ENCODE results near the gene SYPL2.
A peak's percentile ranks its signal among the peaks of the same experiment; 100 is the strongest.

The SYPL2 gene

DNA sequence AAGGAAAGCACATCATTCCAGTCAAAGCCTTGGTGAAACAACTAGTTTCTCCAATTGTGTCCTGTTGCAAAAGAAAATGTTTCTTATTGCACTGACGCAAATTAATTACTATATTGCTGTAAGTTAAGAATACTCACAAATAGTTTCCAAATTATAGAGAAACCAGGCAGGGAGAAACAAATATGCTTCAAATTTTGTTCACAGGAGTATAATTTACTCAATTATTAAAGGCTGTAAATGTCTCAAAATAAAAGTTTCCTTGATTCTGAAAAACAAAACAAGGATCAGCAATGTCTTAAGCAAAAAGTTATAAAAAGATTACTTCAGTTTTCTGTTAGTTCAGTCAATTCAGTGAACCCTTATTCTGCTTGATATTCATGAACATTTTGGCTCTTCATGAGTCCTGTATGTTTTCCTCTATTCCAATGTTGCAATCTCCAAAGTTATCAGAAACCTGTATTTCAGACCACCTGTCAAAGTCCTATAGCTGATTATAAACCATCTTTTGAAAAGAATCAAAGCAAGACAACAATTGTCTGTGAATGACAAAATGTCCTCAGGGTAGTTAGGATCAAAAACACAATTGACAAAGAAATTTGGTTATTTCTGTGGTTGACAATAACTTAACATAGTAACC lies 11.7 kb upstream of the SYPL2 start:
- ATAC-seq (ENCODE audit: low read depth) = no peak
- H3K27ac ChIP-seq (ENCODE audit: poor library complexity, severe bottlenecking) = no peak overlapping the region
- no peaks in the 10 kb centered on the region for H3K4me1 ChIP-seq (ENCODE audit: insufficient read depth, poor library complexity, severe bottlenecking)
- DNase-seq (ENCODE audit: low spot score) = no peak
- H3K9me3 ChIP-seq (ENCODE audit: severe bottlenecking) = no peaks in the 10 kb centered on the region
- H3K27me3 ChIP-seq (ENCODE audit: insufficient read depth, poor library complexity, severe bottlenecking) = peaks cover 14% of the 10 kb centered on the region
- no peaks in the 10 kb centered on the region for H3K36me3 ChIP-seq (ENCODE audit: low read depth)
- TF ChIP-seq, protein P1, sequence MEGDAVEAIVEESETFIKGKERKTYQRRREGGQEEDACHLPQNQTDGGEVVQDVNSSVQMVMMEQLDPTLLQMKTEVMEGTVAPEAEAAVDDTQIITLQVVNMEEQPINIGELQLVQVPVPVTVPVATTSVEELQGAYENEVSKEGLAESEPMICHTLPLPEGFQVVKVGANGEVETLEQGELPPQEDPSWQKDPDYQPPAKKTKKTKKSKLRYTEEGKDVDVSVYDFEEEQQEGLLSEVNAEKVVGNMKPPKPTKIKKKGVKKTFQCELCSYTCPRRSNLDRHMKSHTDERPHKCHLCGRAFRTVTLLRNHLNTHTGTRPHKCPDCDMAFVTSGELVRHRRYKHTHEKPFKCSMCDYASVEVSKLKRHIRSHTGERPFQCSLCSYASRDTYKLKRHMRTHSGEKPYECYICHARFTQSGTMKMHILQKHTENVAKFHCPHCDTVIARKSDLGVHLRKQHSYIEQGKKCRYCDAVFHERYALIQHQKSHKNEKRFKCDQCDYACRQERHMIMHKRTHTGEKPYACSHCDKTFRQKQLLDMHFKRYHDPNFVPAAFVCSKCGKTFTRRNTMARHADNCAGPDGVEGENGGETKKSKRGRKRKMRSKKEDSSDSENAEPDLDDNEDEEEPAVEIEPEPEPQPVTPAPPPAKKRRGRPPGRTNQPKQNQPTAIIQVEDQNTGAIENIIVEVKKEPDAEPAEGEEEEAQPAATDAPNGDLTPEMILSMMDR (IDR thresholded peaks at IDR 0.05; ENCODE audit: poor library complexity, severe bottlenecking) = no peak
- H3K4me3 ChIP-seq (ENCODE audit: severe bottlenecking) = no peak overlapping the region

DNA sequence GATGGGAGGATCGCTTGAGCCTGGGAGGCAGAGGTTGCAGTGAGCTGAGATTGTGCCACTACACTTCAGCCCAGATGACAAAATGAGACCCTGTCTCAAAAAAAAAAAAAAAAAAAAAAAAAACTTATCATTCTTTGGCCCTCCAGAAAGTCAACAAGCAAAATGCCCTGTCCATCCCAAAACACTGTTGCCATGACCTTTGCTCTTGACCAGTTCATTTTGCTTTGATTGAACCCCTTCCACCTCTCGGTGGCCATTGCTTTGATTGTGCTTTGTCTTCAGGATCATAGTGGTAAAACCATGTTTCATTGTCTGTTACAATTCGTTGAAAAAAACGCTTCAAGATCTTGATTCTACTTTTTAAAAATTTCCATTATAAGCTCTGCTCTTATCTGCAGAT lies 8.5 kb upstream of the SYPL2 start:
- H3K4me1 ChIP-seq (ENCODE audit: insufficient read depth, poor library complexity, severe bottlenecking) = no peaks in the 10 kb centered on the region
- H3K27ac ChIP-seq (ENCODE audit: poor library complexity, severe bottlenecking) = no peak overlapping the region
- no peak overlapping the region for H3K4me3 ChIP-seq (ENCODE audit: severe bottlenecking)
- no peaks in the 10 kb centered on the region for H3K36me3 ChIP-seq (ENCODE audit: low read depth)
- no peak for ATAC-seq (ENCODE audit: low read depth)
- H3K27me3 ChIP-seq (ENCODE audit: insufficient read depth, poor library complexity, severe bottlenecking) = peaks cover 23% of the 10 kb centered on the region
- TF ChIP-seq, protein P1 (IDR thresholded peaks at IDR 0.05; ENCODE audit: poor library complexity, severe bottlenecking) = no peak
- DNase-seq (ENCODE audit: low spot score) = no peak
- no peaks in the 10 kb centered on the region for H3K9me3 ChIP-seq (ENCODE audit: severe bottlenecking)

DNA sequence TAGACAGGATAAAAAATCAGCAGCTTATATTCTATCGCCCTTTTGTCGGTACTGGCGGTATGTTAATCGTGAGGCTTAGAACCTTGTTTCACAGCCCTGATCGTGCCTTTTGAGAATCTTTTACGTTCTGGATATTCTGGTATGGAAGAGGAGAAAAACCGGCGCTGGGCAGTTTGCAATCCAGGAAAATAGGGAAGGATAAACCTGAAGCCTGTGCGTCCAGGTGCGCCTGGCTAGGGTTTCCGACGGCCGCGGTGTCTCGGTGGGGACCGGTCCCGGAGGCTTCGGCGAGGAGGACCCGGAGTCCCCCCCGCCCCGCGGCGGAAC lies 258 bp upstream of the SYPL2 start:
- H3K36me3 ChIP-seq (ENCODE audit: low read depth) = no peaks in the 10 kb centered on the region
- no peaks in the 10 kb centered on the region for H3K4me1 ChIP-seq (ENCODE audit: insufficient read depth, poor library complexity, severe bottlenecking)
- H3K27ac ChIP-seq (ENCODE audit: poor library complexity, severe bottlenecking) = no peak overlapping the region
- peaks cover 82% of the 10 kb centered on the region for H3K27me3 ChIP-seq (ENCODE audit: insufficient read depth, poor library complexity, severe bottlenecking)
- DNase-seq (ENCODE audit: low spot score) (no peak), ATAC-seq (ENCODE audit: low read depth) (no peak; the same call in 2 of the 3 replicates)
- TF ChIP-seq, protein P1 (IDR thresholded peaks at IDR 0.05; ENCODE audit: poor library complexity, severe bottlenecking) = no peak
- H3K9me3 ChIP-seq (ENCODE audit: severe bottlenecking) = no peaks in the 10 kb centered on the region
- H3K4me3 ChIP-seq (ENCODE audit: severe bottlenecking) = peak overlapping the region; percentile 26

DNA sequence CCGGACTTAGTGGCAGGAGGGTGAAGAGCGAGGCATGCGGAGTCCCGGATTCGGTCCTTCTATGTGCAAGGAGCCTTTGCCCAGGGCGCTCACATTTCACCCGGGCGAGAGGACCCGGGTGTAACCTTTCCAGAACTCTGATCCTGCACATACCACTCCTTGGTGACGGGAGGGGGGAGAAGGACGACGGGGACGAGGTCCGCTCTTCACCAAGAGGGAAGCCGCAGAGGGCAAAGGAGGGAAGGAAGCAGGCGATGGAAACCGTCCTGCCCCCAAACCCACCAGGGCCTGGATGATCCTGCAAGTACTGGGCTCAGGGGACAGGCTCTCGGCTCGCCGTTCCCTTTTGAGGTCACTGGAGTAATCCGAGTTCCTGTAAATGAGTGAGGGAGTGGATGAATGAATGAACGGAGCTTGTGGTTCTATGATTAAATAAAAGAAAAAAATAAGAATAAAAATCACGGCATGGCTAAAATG lies 993 bp downstream of the SYPL2 start:
- ATAC-seq (ENCODE audit: low read depth) = no peak
- Histone ChIP-seq H3K27ac (ENCODE audit: poor library complexity, severe bottlenecking) (no peak overlapping the region), H3K4me3 (ENCODE audit: severe bottlenecking) (no peak overlapping the region), H3K9me3 (ENCODE audit: severe bottlenecking) (no peaks in the 10 kb centered on the region), H3K4me1 (ENCODE audit: insufficient read depth, poor library complexity, severe bottlenecking) (no peaks in the 10 kb centered on the region), H3K27me3 (ENCODE audit: insufficient read depth, poor library complexity, severe bottlenecking) (peaks cover 87% of the 10 kb centered on the region), H3K36me3 (ENCODE audit: low read depth) (no peaks in the 10 kb centered on the region)
- no peak for DNase-seq (ENCODE audit: low spot score)
- TF ChIP-seq, protein P1 (IDR thresholded peaks at IDR 0.05; ENCODE audit: poor library complexity, severe bottlenecking) = no peak

DNA sequence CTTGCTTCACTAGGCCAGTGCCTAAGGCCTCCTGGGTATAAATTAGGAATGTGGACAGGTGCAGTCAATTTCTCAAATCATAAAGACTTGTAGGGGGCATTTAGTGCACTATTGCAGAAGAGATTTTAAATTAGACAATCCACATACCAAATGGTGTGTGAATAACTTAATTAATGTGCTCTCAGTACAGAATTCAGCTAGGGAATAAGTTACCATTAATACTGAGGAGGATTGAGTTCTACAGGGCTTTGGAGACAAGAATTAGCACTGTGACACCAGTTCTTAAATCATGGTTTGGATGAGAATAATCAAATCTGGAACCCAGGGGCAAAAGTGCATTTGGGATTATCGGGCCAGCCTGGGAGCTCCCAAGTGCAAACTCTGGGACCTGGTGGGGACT lies 1.7 kb downstream of the SYPL2 start:
- Histone ChIP-seq H3K9me3 (ENCODE audit: severe bottlenecking) (no peaks in the 10 kb centered on the region), H3K27me3 (ENCODE audit: insufficient read depth, poor library complexity, severe bottlenecking) (peaks cover 86% of the 10 kb centered on the region), H3K4me1 (ENCODE audit: insufficient read depth, poor library complexity, severe bottlenecking) (no peaks in the 10 kb centered on the region), H3K36me3 (ENCODE audit: low read depth) (no peaks in the 10 kb centered on the region), H3K27ac (ENCODE audit: poor library complexity, severe bottlenecking) (no peak overlapping the region), H3K4me3 (ENCODE audit: severe bottlenecking) (no peak overlapping the region)
- ATAC-seq (ENCODE audit: low read depth) (no peak), DNase-seq (ENCODE audit: low spot score) (no peak)
- TF ChIP-seq, protein P1 (IDR thresholded peaks at IDR 0.05; ENCODE audit: poor library complexity, severe bottlenecking) = no peak

All from RWPE2 (cell line).